GM12872 (cell line): Measurements from ENCODE around the gene MYRF.

Source experiments
- CTCF ChIP-seq: IDR thresholded peaks from 3 replicates; pipeline ENCODE4 v1.5.1; 2011; ENCODE audit warnings: low read depth, mild to moderate bottlenecking, low read length, moderate library complexity; ENCODE audit not compliant: insufficient read depth

Gene MYRF

GRCh38 chr11:61810671-61811175 is 58.3 kb downstream of the MYRF start:
- no peak for TF ChIP-seq CTCF

DNA sequence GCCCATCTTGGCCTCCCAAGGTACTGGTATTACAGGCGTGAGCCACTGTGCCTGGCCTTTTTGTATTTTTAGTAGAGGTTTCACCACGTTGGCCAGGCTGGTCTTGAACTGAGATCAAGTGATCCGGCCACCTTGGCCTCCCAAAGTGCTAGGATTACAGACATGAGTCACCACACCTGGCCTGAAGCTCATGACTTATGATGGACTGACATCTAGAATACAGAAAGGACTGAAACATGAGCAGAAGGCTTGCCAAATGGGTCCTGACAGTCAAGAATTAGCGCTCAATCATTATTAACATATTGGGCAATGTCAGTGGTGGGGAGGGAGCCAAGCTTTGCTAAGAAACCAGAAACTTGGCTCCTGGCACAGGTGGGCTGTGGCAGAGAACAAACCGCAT is 59.4 kb downstream of the MYRF start:
- no peak for TF ChIP-seq CTCF

- no peak for TF ChIP-seq CTCF
Measured at GRCh38 chr11:61812736-61813411, 60.4 kb downstream of the MYRF start.

- TF ChIP-seq CTCF = no peak
Measured at GRCh38 chr11:61814247-61814957, 62.0 kb downstream of the MYRF start.

GRCh38 chr11:61814958-61815789 is 62.7 kb downstream of the MYRF start:
- TF ChIP-seq CTCF = no peak

- peak; percentile 26; the same call in 1 of the 3 replicates for TF ChIP-seq CTCF
Measured at GRCh38 chr11:61815790-61816735, 63.6 kb downstream of the MYRF start.
